Measurements from ENCODE around the gene CCDC185.

- TF ChIP-seq TAF1 (IDR thresholded peaks at IDR 0.05; ENCODE audit: borderline replicate concordance, insufficient read depth, low read length) = no peak
- no peak for TF ChIP-seq POLR2AphosphoS5 (IDR thresholded peaks at IDR 0.05; ENCODE audit: low read depth, low read length)
- TF ChIP-seq REST (IDR thresholded peaks at IDR 0.05; ENCODE audit: insufficient read depth in 1 of 2, low read depth in 2 of 2, low read length in 2 of 2) = no peak
- TF ChIP-seq SIN3A (IDR thresholded peaks at IDR 0.05; ENCODE audit: borderline replicate concordance, insufficient read depth, low read length) = no peak
Measured at GRCh38 chr1:223353939-223354338, 39.3 kb upstream of the CCDC185 start.
